ENCODE results near the gene OR1D5. TPM values are rescaled to one million over a fixed set of nuclear protein-coding genes. Genes with fewer than 3 reads are reported as not detected.
A peak's percentile ranks its signal among the peaks of the same experiment; 100 is the strongest.

Gene OR1D5
- total and polyA plus RNA-seq, 2 of the 8 experiments (the other 6 are each of a cell fraction or from before 2014, with no cell fraction given), result not detected

GRCh38 chr17:3032258-3033247, 30.9 kb downstream of the OR1D5 start:
- 87% methylated on average over 25 of the region's 27 CpGs; no CpG with 5 or more reads in 1 of the 2 experiments for WGBS, 2 experiments (ENCODE audit: extremely low coverage in 1 of 2, insufficient coverage in 1 of 2, insufficient read length in 1 of 2, insufficient replicate concordance in 2 of 2, low coverage in 1 of 2, low lambda C conversion rate in 2 of 2, missing lambda C conversion rate in 1 of 2)
- Histone ChIP-seq H4K91ac (replicated peaks; ENCODE audit: insufficient read length, low read length) (no peak overlapping the region), H3K56ac (replicated peaks; ENCODE audit: insufficient read length, low read depth, low read length) (no peak overlapping the region), H3K23me2 (ENCODE audit: low read depth, low read length) (no peaks in the 10 kb centered on the region), H3K27me3 (replicated peaks in 1 of 4; ENCODE audit: control insufficient read depth in 3 of 4, extremely low read depth in 1 of 4, insufficient read depth in 3 of 4, low read length in 3 of 4) (no peaks in the 10 kb centered on the region), H3K18ac (ENCODE audit: extremely low read depth, low read length) (no peak overlapping the region), H3K9ac (replicated peaks in 1 of 4; ENCODE audit: extremely low read depth in 1 of 4, low read depth in 3 of 4, low read length in 3 of 4) (no peak overlapping the region), H3K79me1 (ENCODE audit: low read depth, low read length) (no peaks in the 10 kb centered on the region), H3K4me3 (ENCODE audit: extremely low read depth in 1 of 4, insufficient read depth in 2 of 4, low read depth in 3 of 4, low read length in 4 of 4) (no peak overlapping the region), H2BK20ac (ENCODE audit: low read length) (no peak overlapping the region), H3K79me2 (ENCODE audit: control insufficient read depth in 1 of 2, insufficient read depth in 2 of 2, low read length in 2 of 2) (no peaks in the 10 kb centered on the region), H2AFZ (ENCODE audit: low read length) (no peak overlapping the region), H3K9me3 (ENCODE audit: insufficient read depth in 2 of 2, low read depth in 1 of 2, low read length in 1 of 2) (no peaks in the 10 kb centered on the region), H2BK120ac (replicated peaks; ENCODE audit: low read depth, low read length) (no peak overlapping the region), H2BK12ac (ENCODE audit: low read depth, low read length) (no peak overlapping the region), H2AK5ac (ENCODE audit: low read depth, low read length) (no peak overlapping the region), H3K14ac (ENCODE audit: insufficient read length) (no peak overlapping the region), H4K5ac (ENCODE audit: insufficient read length, low read depth, low read length) (no peak overlapping the region), H4K20me1 (replicated peaks in 1 of 2; ENCODE audit: control insufficient read depth in 1 of 2, insufficient read depth in 2 of 2, low read length in 2 of 2) (peaks cover 2% of the 10 kb centered on the region in 2 experiments), H3K23ac (ENCODE audit: insufficient read length) (no peak overlapping the region), H2BK5ac (ENCODE audit: low read depth, low read length) (no peak overlapping the region; the same call in 1 of the 2 replicates), H3K27ac (ENCODE audit: low read depth, low read length) (no peak overlapping the region), H4K8ac (ENCODE audit: extremely low read depth, insufficient read depth, low read length) (no peak overlapping the region), H2BK15ac (ENCODE audit: low read length) (no peak overlapping the region), H3K36me3 (ENCODE audit: control insufficient read depth in 2 of 4, insufficient read depth in 4 of 4, low read length in 3 of 4) (peaks cover 0 to 15% (median 13%) of the 10 kb centered on the region in 4 experiments; a peak in 5 of 8 replicates), H3K4ac (replicated peaks; ENCODE audit: insufficient read length, low read depth, low read length) (no peak overlapping the region), H3K4me2 (ENCODE audit: insufficient read depth in 1 of 2, low read depth in 2 of 2, low read length in 2 of 2) (no peak overlapping the region), H3K4me1 (replicated peaks in 1 of 4; ENCODE audit: control insufficient read depth in 3 of 4, insufficient read depth in 4 of 4, low read length in 3 of 4) (no peaks in the 10 kb centered on the region; a peak in 1 of 7 replicates)
- POLR2A ChIA-PET (ENCODE audit: partially characterized antibody), result interaction anchor here (1.1 kb wide), 1 partner anchor 16 kb away, joined by 3 read pairs; no protein-coding TSS in a partner anchor
- DNase-seq (ENCODE audit: low read depth in 1 of 2, low spot score in 2 of 2) (peak in 1 of 2 experiments; percentile 39), FAIRE-seq (no peak)
- CTCF ChIA-PET (ENCODE audit: partially characterized antibody), result interaction anchor here (0.6 to 3.9 kb wide), 5 partner anchors 11 to 794 kb away, joined by 3 to 15 read pairs (median 3); no protein-coding TSS in a partner anchor
- TF ChIP-seq CHD1 (IDR thresholded peaks at IDR 0.05; ENCODE audit: low read depth, low read length), result no peak
- TF ChIP-seq BCL11A (IDR thresholded peaks at IDR 0.05; ENCODE audit: low read depth in 2 of 2, low read length in 2 of 2), result no peak
- no peak for TF ChIP-seq EZH2 (IDR thresholded peaks at IDR 0.05; ENCODE audit: low read depth, low read length, severe bottlenecking)
- TF ChIP-seq, protein P1, sequence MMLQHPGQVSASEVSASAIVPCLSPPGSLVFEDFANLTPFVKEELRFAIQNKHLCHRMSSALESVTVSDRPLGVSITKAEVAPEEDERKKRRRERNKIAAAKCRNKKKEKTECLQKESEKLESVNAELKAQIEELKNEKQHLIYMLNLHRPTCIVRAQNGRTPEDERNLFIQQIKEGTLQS (IDR thresholded peaks at IDR 0.05; ENCODE audit: insufficient read depth, low read depth, low read length), result no peak
- TF ChIP-seq MAFK (IDR thresholded peaks at IDR 0.05; ENCODE audit: low read depth, low read length), result no peak
- no peak for TF ChIP-seq FOSL1 (IDR thresholded peaks at IDR 0.05; ENCODE audit: insufficient read depth, low read depth, low read length)
- TF ChIP-seq NRF1 (IDR thresholded peaks at IDR 0.05; ENCODE audit: low read depth, low read length), result no peak
- TF ChIP-seq RNF2 (IDR thresholded peaks at IDR 0.05; ENCODE audit: borderline replicate concordance, low read depth, low read length, missing control alignments, poor library complexity, severe bottlenecking), result no peak
